Panc1 (cell line): ENCODE data around the gene EIF3F. TPM values are rescaled to one million over a fixed set of nuclear protein-coding genes. Genes with fewer than 3 reads are reported as not detected.

Experiments
- ATAC-seq: fragments of 200-7000 bp; cut with Tn5 transposase; 2 replicates; pipeline ENCODE4 v1.9.1; 2020; ENCODE audit warnings: mild to moderate bottlenecking, moderate library complexity
- BruUV-seq: library from RNA; stranded (reverse); fragments of 400-500 nt; replicated peaks from 2 replicates; lab custom pipeline; 2021; lab: Mats Ljungman, UMichigan
- CTCF ChIA-PET: fragments of 300-600 bp; sonication (Branson Sonifier 250); formaldehyde crosslinking; loops from one replicate; lab custom pipeline; 2022; ENCODE audit warnings: antibody characterized with exemption; lab: Charles Lee
- POLR2A ChIA-PET: fragments of 300-600 bp; sonication (Branson Sonifier 250); formaldehyde crosslinking; loops from one replicate; lab custom pipeline; 2022; ENCODE audit warnings: antibody characterized with exemption; lab: Charles Lee
- DNase-seq: peaks from one replicate; pipeline ENCODE4 v3.0.0-alpha.2; 2010; ENCODE audit warnings: low read depth, low spot score
- H3K27ac ChIP-seq: 2 replicates; pipeline ENCODE4 v1.5.1; 2011; ENCODE audit warnings: mild to moderate bottlenecking, low read length, inconsistent platforms
- H3K27me3 ChIP-seq: fragments of 200-500 bp; sonication (Bioruptor generic); 2 replicates; pipeline ENCODE4 v1.6.0; 2014; ENCODE audit warnings: low read length, inconsistent platforms; ENCODE audit not compliant: control insufficient read depth, insufficient read depth
- H3K36me3 ChIP-seq: fragments of 200-500 bp; sonication (Bioruptor generic); 2 replicates; pipeline ENCODE4 v1.5.1; 2014; ENCODE audit warnings: inconsistent platforms, mild to moderate bottlenecking, low read length, moderate library complexity; ENCODE audit not compliant: control insufficient read depth, insufficient read depth
- H3K4me1 ChIP-seq: 2 replicates; pipeline ENCODE4 v1.5.1; 2011; ENCODE audit warnings: inconsistent platforms, mild to moderate bottlenecking, low read length, moderate library complexity; ENCODE audit not compliant: control insufficient read depth, insufficient read depth
- H3K4me3 ChIP-seq, 2 experiments: 2 replicates each; pipeline ENCODE4 v1.5.1; 2011 to 2012; ENCODE audit warnings: low read depth in 2 of 2, low read length in 2 of 2, mild to moderate bottlenecking in 2 of 2, inconsistent platforms in 1 of 2, moderate library complexity in 1 of 2
- H3K9me3 ChIP-seq: fragments of 200-500 bp; sonication (Bioruptor generic); 2 replicates; pipeline ENCODE4 v1.5.1; 2014; ENCODE audit warnings: low read depth, mild to moderate bottlenecking, inconsistent platforms, low read length, moderate library complexity; ENCODE audit not compliant: control insufficient read depth, insufficient read depth
- POLR2AphosphoS5 ChIP-seq: IDR thresholded peaks from 2 replicates; pipeline ENCODE4 v1.6.1; 2012; ENCODE audit warnings: mild to moderate bottlenecking, low read depth, low read length, moderate library complexity
- SIN3A ChIP-seq: IDR thresholded peaks from 2 replicates; pipeline ENCODE4 v1.6.1; 2012; ENCODE audit warnings: low read depth, mild to moderate bottlenecking, low read length, moderate library complexity, borderline replicate concordance; ENCODE audit not compliant: insufficient read depth
- TCF7L2 ChIP-seq: IDR thresholded peaks from 2 replicates; pipeline ENCODE4 v1.6.1; 2011; ENCODE audit warnings: mild to moderate bottlenecking, low read depth, low read length, inconsistent platforms
- in situ Hi-C: cut with HindIII; loops from 2 replicates; pipeline ENCODE4 v1.10.0; 2016; ENCODE audit warnings: low sequenced_read_pairs, low pct_unique_long_range_greater_than_20kb
- intact Hi-C: fragments of 100-400 bp; cut with micrococcal nuclease; formaldehyde crosslinking; loops from one replicate; pipeline ENCODE4 v1.10.0; 2022; ENCODE audit not compliant: unreplicated experiment
- total RNA-seq: library from RNA; stranded (reverse); gene quantifications from one replicate; pipeline ENCODE4 v1.2.1, GENCODE V29; 2021; ENCODE audit not compliant: unreplicated experiment
- TF ChIP-seq, protein P1 (sequence below): fragments of 450-650 bp; IDR thresholded peaks from 2 replicates; pipeline ENCODE4 v1.5.1; 2017; ENCODE audit warnings: mild to moderate bottlenecking
- TF ChIP-seq, protein P2 (sequence below), 2 experiments: IDR thresholded peaks; 2 replicates each; pipeline ENCODE4 v1.6.1; 2011 to 2012; ENCODE audit warnings: low read depth in 2 of 2, control low read depth in 1 of 2, low read length in 1 of 2, mild to moderate bottlenecking in 1 of 2, moderate library complexity in 1 of 2; ENCODE audit not compliant: insufficient read depth in 1 of 2

EIF3F gene
- total RNA-seq, 1 experiment from 2014 or later, result 387 TPM

- in situ Hi-C loops, result no loop called here
- H3K36me3 ChIP-seq, result no peaks in the 10 kb centered on the region
- no peaks in the 10 kb centered on the region for H3K4me1 ChIP-seq
- ChIA-PET CTCF (no interaction called here), POLR2A (no interaction called here)
- no peaks in the 10 kb centered on the region for H3K9me3 ChIP-seq
- TF ChIP-seq TCF7L2, result no peak
- no peak for TF ChIP-seq SIN3A
- TF ChIP-seq, protein P1, sequence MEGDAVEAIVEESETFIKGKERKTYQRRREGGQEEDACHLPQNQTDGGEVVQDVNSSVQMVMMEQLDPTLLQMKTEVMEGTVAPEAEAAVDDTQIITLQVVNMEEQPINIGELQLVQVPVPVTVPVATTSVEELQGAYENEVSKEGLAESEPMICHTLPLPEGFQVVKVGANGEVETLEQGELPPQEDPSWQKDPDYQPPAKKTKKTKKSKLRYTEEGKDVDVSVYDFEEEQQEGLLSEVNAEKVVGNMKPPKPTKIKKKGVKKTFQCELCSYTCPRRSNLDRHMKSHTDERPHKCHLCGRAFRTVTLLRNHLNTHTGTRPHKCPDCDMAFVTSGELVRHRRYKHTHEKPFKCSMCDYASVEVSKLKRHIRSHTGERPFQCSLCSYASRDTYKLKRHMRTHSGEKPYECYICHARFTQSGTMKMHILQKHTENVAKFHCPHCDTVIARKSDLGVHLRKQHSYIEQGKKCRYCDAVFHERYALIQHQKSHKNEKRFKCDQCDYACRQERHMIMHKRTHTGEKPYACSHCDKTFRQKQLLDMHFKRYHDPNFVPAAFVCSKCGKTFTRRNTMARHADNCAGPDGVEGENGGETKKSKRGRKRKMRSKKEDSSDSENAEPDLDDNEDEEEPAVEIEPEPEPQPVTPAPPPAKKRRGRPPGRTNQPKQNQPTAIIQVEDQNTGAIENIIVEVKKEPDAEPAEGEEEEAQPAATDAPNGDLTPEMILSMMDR, result no peak
- TF ChIP-seq POLR2AphosphoS5, result no peak
- TF ChIP-seq, protein P2, sequence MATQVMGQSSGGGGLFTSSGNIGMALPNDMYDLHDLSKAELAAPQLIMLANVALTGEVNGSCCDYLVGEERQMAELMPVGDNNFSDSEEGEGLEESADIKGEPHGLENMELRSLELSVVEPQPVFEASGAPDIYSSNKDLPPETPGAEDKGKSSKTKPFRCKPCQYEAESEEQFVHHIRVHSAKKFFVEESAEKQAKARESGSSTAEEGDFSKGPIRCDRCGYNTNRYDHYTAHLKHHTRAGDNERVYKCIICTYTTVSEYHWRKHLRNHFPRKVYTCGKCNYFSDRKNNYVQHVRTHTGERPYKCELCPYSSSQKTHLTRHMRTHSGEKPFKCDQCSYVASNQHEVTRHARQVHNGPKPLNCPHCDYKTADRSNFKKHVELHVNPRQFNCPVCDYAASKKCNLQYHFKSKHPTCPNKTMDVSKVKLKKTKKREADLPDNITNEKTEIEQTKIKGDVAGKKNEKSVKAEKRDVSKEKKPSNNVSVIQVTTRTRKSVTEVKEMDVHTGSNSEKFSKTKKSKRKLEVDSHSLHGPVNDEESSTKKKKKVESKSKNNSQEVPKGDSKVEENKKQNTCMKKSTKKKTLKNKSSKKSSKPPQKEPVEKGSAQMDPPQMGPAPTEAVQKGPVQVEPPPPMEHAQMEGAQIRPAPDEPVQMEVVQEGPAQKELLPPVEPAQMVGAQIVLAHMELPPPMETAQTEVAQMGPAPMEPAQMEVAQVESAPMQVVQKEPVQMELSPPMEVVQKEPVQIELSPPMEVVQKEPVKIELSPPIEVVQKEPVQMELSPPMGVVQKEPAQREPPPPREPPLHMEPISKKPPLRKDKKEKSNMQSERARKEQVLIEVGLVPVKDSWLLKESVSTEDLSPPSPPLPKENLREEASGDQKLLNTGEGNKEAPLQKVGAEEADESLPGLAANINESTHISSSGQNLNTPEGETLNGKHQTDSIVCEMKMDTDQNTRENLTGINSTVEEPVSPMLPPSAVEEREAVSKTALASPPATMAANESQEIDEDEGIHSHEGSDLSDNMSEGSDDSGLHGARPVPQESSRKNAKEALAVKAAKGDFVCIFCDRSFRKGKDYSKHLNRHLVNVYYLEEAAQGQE (IDR thresholded peaks at IDR 0.05; ENCODE audit: insufficient read depth in 1 of 2, low read depth in 2 of 2, low read length in 1 of 2), result no peak
- intact Hi-C loops, result no loop called here
- H3K4me3 ChIP-seq, result no peak overlapping the region
- no peaks in the 10 kb centered on the region; the same call in 1 of the 2 replicates for H3K27me3 ChIP-seq
- no peak overlapping the region for H3K27ac ChIP-seq
- ATAC-seq, result no peak
- DNase-seq, result no peak
- no TSS peak for BruUV-seq
Observed at GRCh38 chr11:8036986-8037385, 49.8 kb downstream of the EIF3F start.

GRCh38 chr11:8038393-8038792 lies 51.3 kb downstream of the EIF3F start:
- BruUV-seq, result no TSS peak
- Histone ChIP-seq H3K4me3 (no peak overlapping the region), H3K27ac (no peak overlapping the region), H3K4me1 (no peaks in the 10 kb centered on the region), H3K9me3 (no peaks in the 10 kb centered on the region), H3K36me3 (no peaks in the 10 kb centered on the region), H3K27me3 (no peaks in the 10 kb centered on the region)
- intact Hi-C loops (no loop called here), in situ Hi-C loops (no loop called here)
- no peak for ATAC-seq
- CTCF ChIA-PET, result no interaction called here
- DNase-seq, result no peak
- POLR2A ChIA-PET, result no interaction called here
- no peak for TF ChIP-seq TCF7L2
- TF ChIP-seq, protein P2 (IDR thresholded peaks at IDR 0.05; ENCODE audit: insufficient read depth in 1 of 2, low read depth in 2 of 2, low read length in 1 of 2), result no peak
- no peak for TF ChIP-seq POLR2AphosphoS5
- TF ChIP-seq SIN3A, result no peak
- TF ChIP-seq, protein P1, result no peak
